Transverse colon (tissue), 4 donors: Measurements from ENCODE around the gene ADCY9. TPM values are rescaled to one million over a fixed set of nuclear protein-coding genes. Genes with fewer than 3 reads are reported as not detected.
"Not testable (repeated sequence)": the region's sequence is repeated elsewhere in the genome, so short reads cannot be mapped to it uniquely, and the experiment has no call there.

Experiments used
- DNase-seq: peaks from one replicate; pipeline ENCODE4 v3.0.0-alpha.2; 2019
- H3K27ac ChIP-seq, 4 donors: fragments of 200-600 bp; sonication (generic); 2 replicates each; pipeline ENCODE4 v1.5.1; 2016 to 2018; ENCODE audit warnings: inconsistent platforms in 4 of 4
- H3K27me3 ChIP-seq: fragments of 200-600 bp; sonication (generic); 2 replicates; pipeline ENCODE4 v1.5.1; 2017; ENCODE audit warnings: inconsistent platforms
- H3K36me3 ChIP-seq, 4 donors: fragments of 200-600 bp; sonication (generic); 2 replicates each; pipeline ENCODE4 v1.5.1; 2017 to 2019; ENCODE audit warnings: inconsistent platforms in 4 of 4
- H3K4me1 ChIP-seq, 4 donors: fragments of 200-600 bp; sonication (generic); 2 replicates each; pipeline ENCODE4 v1.5.1; 2017 to 2020; ENCODE audit warnings: inconsistent platforms in 4 of 4
- H3K4me3 ChIP-seq, 4 donors: fragments of 200-600 bp; sonication (generic); 1 replicate in 1 of 4; 2 replicates in 3 of 4; pipeline versions ENCODE4 v1.5.1 to v1.6.1; 2017 to 2019; ENCODE audit warnings: inconsistent platforms in 4 of 4
- H3K9me3 ChIP-seq, 2 donors: fragments of 200-600 bp; sonication (generic); 2 replicates each; pipeline ENCODE4 v1.5.1; 2017 to 2019; ENCODE audit warnings: inconsistent platforms in 2 of 2
- EP300 ChIP-seq: sonication (generic); formaldehyde crosslinking; IDR thresholded peaks from one replicate; pipeline ENCODE4 v1.6.1; 2017; ENCODE audit warnings: antibody characterized with exemption, low read depth
- POLR2A ChIP-seq: fragments of 450-650 bp; IDR thresholded peaks from one replicate; pipeline ENCODE4 v1.6.1; 2016; ENCODE audit warnings: antibody characterized with exemption, mild to moderate bottlenecking, moderate library complexity
- POLR2AphosphoS5 ChIP-seq, 3 donors: sonication (generic); formaldehyde crosslinking; IDR thresholded peaks; one replicate each; pipeline ENCODE4 v1.6.1; 2016; ENCODE audit warnings: antibody characterized with exemption in 3 of 3
- WGBS, 2 donors: methylation state at CpG; one replicate each; pipeline ENCODE4 v1.1.5; 2018; ENCODE audit warnings: low coverage in 1 of 2; 5-methylcytosine and 5-hydroxymethylcytosine counted together
- in situ Hi-C, 4 donors: fragments of 200-750 bp; cut with MboI; loops; one replicate each; pipeline versions ENCODE4 v1.15.0 to v1.15.1; 2017; ENCODE audit warnings: low sequenced_read_pairs in 3 of 4, low pct_ligation_motif_present in 1 of 4, low pct_unique_long_range_greater_than_20kb in 1 of 4
- intact Hi-C: fragments of 100-400 bp; cut with DNase I; formaldehyde crosslinking; loops from one replicate; pipeline ENCODE4 v1.15.1; 2023; ENCODE audit warnings: low total_unique reads
- total RNA-seq, 4 donors: library from RNA; depleted of rRNA; stranded (reverse); fragments of >200 nt; gene quantifications; one replicate each; pipeline ENCODE4 v1.1.0, GENCODE V29; 2016
- TF ChIP-seq, protein P1 (sequence below), 5 experiments: fragments of 200-600 bp in 3 of 5; fragments of 450-650 bp in 2 of 5; sonication (generic) in 3 of 5; IDR thresholded peaks; 1 replicate in 2 of 5; 2 replicates in 3 of 5; pipeline ENCODE4 v1.5.1; 2016 to 2017; ENCODE audit warnings: antibody characterized with exemption in 5 of 5, inconsistent platforms in 3 of 5, mild to moderate bottlenecking in 2 of 5, moderate library complexity in 1 of 5

The ADCY9 gene
- total RNA-seq, 4 donors from 2014 or later = 33.7 to 46.0 (median 37.2) TPM

GRCh38 chr16:4158143-4159093 lies 42.2 kb upstream of the ADCY9 start:
- TF ChIP-seq POLR2A = no peak
- TF ChIP-seq POLR2AphosphoS5 (IDR thresholded peaks at IDR 0.05) = no peak
- no peak for TF ChIP-seq EP300
- TF ChIP-seq, protein P1, sequence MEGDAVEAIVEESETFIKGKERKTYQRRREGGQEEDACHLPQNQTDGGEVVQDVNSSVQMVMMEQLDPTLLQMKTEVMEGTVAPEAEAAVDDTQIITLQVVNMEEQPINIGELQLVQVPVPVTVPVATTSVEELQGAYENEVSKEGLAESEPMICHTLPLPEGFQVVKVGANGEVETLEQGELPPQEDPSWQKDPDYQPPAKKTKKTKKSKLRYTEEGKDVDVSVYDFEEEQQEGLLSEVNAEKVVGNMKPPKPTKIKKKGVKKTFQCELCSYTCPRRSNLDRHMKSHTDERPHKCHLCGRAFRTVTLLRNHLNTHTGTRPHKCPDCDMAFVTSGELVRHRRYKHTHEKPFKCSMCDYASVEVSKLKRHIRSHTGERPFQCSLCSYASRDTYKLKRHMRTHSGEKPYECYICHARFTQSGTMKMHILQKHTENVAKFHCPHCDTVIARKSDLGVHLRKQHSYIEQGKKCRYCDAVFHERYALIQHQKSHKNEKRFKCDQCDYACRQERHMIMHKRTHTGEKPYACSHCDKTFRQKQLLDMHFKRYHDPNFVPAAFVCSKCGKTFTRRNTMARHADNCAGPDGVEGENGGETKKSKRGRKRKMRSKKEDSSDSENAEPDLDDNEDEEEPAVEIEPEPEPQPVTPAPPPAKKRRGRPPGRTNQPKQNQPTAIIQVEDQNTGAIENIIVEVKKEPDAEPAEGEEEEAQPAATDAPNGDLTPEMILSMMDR (IDR thresholded peaks at IDR 0.05) = no peak
- H3K9me3 ChIP-seq = no peaks in the 10 kb centered on the region
- no peaks in the 10 kb centered on the region for H3K4me1 ChIP-seq
- 73 to 76% methylated on average over 6 to 13 of the region's 13 CpGs for WGBS, 2 donors
- no peak for DNase-seq
- in situ Hi-C loops (no loop called here), intact Hi-C loops (no loop called here)
- no peak overlapping the region for H3K27ac ChIP-seq
- H3K27me3 ChIP-seq = no peaks in the 10 kb centered on the region
- no peak overlapping the region for H3K4me3 ChIP-seq
- no peaks in the 10 kb centered on the region for H3K36me3 ChIP-seq

DNA sequence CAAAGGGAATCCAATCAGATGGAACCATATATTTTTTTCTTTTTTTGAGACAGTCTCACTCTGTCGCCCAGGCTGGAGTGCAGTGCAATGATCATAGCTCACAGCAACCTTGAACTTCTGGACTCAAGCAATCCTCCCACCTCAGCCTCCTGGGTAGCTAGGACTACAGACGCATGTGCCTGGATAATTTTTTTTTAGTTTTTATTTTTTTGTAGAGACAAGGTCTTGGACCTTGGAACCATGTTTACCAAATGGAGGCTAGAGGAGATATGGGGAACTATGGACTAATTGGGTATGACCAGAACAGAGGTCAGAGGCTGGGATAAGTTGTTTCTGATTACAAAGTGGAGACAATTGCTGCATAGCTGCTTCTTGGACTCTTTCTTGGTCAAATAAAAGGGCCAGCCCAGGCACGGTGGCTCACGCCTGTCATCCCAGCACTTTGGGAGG lies 41.2 kb upstream of the ADCY9 start:
- in situ Hi-C loops (no loop called here), intact Hi-C loops (no loop called here)
- H3K4me1 ChIP-seq = no peaks in the 10 kb centered on the region
- H3K27me3 ChIP-seq = no peaks in the 10 kb centered on the region
- H3K4me3 ChIP-seq = no peak overlapping the region
- TF ChIP-seq POLR2A (no peak), POLR2AphosphoS5 (IDR thresholded peaks at IDR 0.05) (no peak), EP300 (no peak)
- TF ChIP-seq, protein P1 (IDR thresholded peaks at IDR 0.05) = no peak
- no peaks in the 10 kb centered on the region for H3K9me3 ChIP-seq
- no peaks in the 10 kb centered on the region for H3K36me3 ChIP-seq
- no peak for DNase-seq
- WGBS, 2 donors = 49 to 66% methylated on average over 2 to 4 of the region's 4 CpGs
- H3K27ac ChIP-seq = no peak overlapping the region

DNA sequence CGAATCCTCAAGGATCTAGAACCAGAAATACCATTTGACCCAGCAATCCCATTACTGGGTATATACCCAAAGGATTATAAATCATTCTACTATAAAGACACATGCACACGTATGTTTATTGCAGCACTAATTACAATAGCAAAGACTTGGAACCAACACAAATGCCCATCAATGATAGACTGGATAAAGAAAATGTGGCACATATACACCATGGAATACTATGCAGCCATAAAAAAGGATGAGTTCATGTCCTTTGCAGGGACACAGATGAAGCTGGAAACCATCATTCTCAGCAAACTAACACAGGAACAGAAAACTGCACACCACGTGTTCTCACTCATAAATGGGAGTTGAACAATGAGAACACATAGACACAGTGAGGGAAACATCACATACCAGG lies 40.3 kb upstream of the ADCY9 start:
- H3K36me3 ChIP-seq, H3K4me3 ChIP-seq, intact Hi-C loops, DNase-seq, H3K27ac ChIP-seq, H3K27me3 ChIP-seq, in situ Hi-C loops, H3K4me1 ChIP-seq, H3K9me3 ChIP-seq: not testable (repeated sequence)
- 79 to 83% methylated on average over 2 to 3 of the region's 3 CpGs for WGBS, 2 donors

DNA sequence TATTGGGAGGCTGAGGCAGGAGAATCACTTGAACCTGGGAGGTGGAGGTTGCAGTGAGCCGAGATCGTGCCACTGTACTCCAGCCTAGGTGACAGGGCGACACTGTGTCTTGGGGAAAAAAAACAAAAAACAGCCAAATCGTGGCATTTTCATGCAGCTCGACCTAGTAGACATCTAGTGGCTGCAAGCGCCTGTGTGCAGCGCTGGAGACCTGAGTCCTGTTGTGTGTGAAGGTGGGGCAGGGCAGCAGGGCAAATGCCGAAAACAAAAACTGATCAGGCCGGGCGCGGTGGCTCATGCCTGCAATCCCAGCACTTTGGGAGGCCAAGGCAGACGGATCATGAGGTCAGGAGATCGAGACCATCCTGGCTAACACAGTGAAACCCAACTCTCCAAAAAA lies 37.1 kb upstream of the ADCY9 start:
- H3K36me3 ChIP-seq, DNase-seq, H3K4me3 ChIP-seq, intact Hi-C loops, in situ Hi-C loops, H3K9me3 ChIP-seq, H3K27ac ChIP-seq, H3K27me3 ChIP-seq, H3K4me1 ChIP-seq: not testable (repeated sequence)
- WGBS, 2 donors = 89 to 91% methylated on average over 4 to 13 of the region's 13 CpGs

DNA sequence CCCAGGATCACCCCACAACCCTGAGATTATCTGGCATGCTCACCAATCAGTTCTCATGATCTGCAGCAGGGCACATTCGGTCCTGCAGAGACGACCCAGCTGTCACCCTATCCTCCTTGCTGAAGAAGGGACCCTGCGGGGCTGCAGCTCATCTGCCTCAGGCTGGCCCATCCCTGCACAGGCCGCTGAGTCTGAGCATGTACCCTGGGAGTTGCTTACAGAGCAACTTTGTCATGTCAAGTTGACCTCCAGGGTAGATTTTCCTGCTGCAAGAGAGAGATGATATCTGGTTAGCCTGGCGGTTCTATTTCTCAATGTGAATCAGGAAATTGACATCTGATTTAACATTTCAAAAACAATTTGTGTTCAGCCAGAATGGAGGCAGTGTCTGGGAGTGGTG lies 36.0 kb upstream of the ADCY9 start:
- WGBS, 2 donors = 79% methylated on average over 5 of the region's 5 CpGs; no CpG with 5 or more reads in 1 of the 2 donors
- Histone ChIP-seq H3K27me3 (no peaks in the 10 kb centered on the region), H3K4me3 (no peak overlapping the region), H3K36me3 (no peaks in the 10 kb centered on the region), H3K9me3 (no peaks in the 10 kb centered on the region), H3K4me1 (no peaks in the 10 kb centered on the region), H3K27ac (no peak overlapping the region)
- TF ChIP-seq EP300 = no peak
- TF ChIP-seq, protein P1 (IDR thresholded peaks at IDR 0.05) = no peak
- no peak for TF ChIP-seq POLR2AphosphoS5 (IDR thresholded peaks at IDR 0.05)
- TF ChIP-seq POLR2A = no peak
- intact Hi-C loops (no loop called here), in situ Hi-C loops (no loop called here)
- no peak for DNase-seq
